Panc1 (cell line): Measurements from ENCODE around the gene CDC37. TPM values are rescaled to one million over a fixed set of nuclear protein-coding genes. Genes with fewer than 3 reads are reported as not detected.

Source experiments
- ATAC-seq: fragments of 200-7000 bp; cut with Tn5 transposase; 2 replicates; pipeline ENCODE4 v1.9.1; 2020; ENCODE audit warnings: mild to moderate bottlenecking, moderate library complexity
- BruUV-seq: library from RNA; stranded (reverse); fragments of 400-500 nt; replicated peaks from 2 replicates; lab custom pipeline; 2021; lab: Mats Ljungman, UMichigan
- CTCF ChIA-PET: fragments of 300-600 bp; sonication (Branson Sonifier 250); formaldehyde crosslinking; loops from one replicate; lab custom pipeline; 2022; ENCODE audit warnings: antibody characterized with exemption; lab: Charles Lee
- POLR2A ChIA-PET: fragments of 300-600 bp; sonication (Branson Sonifier 250); formaldehyde crosslinking; loops from one replicate; lab custom pipeline; 2022; ENCODE audit warnings: antibody characterized with exemption; lab: Charles Lee
- DNase-seq: peaks from one replicate; pipeline ENCODE4 v3.0.0-alpha.2; 2010; ENCODE audit warnings: low read depth, low spot score
- H3K27ac ChIP-seq: 2 replicates; pipeline ENCODE4 v1.5.1; 2011; ENCODE audit warnings: mild to moderate bottlenecking, low read length, inconsistent platforms
- H3K27me3 ChIP-seq: fragments of 200-500 bp; sonication (Bioruptor generic); 2 replicates; pipeline ENCODE4 v1.6.0; 2014; ENCODE audit warnings: low read length, inconsistent platforms; ENCODE audit not compliant: control insufficient read depth, insufficient read depth
- H3K36me3 ChIP-seq: fragments of 200-500 bp; sonication (Bioruptor generic); 2 replicates; pipeline ENCODE4 v1.5.1; 2014; ENCODE audit warnings: inconsistent platforms, mild to moderate bottlenecking, low read length, moderate library complexity; ENCODE audit not compliant: control insufficient read depth, insufficient read depth
- H3K4me1 ChIP-seq: 2 replicates; pipeline ENCODE4 v1.5.1; 2011; ENCODE audit warnings: inconsistent platforms, mild to moderate bottlenecking, low read length, moderate library complexity; ENCODE audit not compliant: control insufficient read depth, insufficient read depth
- H3K4me3 ChIP-seq, 2 experiments: 2 replicates each; pipeline ENCODE4 v1.5.1; 2011 to 2012; ENCODE audit warnings: low read depth in 2 of 2, low read length in 2 of 2, mild to moderate bottlenecking in 2 of 2, inconsistent platforms in 1 of 2, moderate library complexity in 1 of 2
- H3K9me3 ChIP-seq: fragments of 200-500 bp; sonication (Bioruptor generic); 2 replicates; pipeline ENCODE4 v1.5.1; 2014; ENCODE audit warnings: low read depth, mild to moderate bottlenecking, inconsistent platforms, low read length, moderate library complexity; ENCODE audit not compliant: control insufficient read depth, insufficient read depth
- POLR2AphosphoS5 ChIP-seq: IDR thresholded peaks from 2 replicates; pipeline ENCODE4 v1.6.1; 2012; ENCODE audit warnings: mild to moderate bottlenecking, low read depth, low read length, moderate library complexity
- REST ChIP-seq, 2 experiments: IDR thresholded peaks; 2 replicates each; pipeline ENCODE4 v1.6.1; 2011 to 2012; ENCODE audit warnings: low read depth in 2 of 2, control low read depth in 1 of 2, low read length in 1 of 2, mild to moderate bottlenecking in 1 of 2, moderate library complexity in 1 of 2; ENCODE audit not compliant: insufficient read depth in 1 of 2
- SIN3A ChIP-seq: IDR thresholded peaks from 2 replicates; pipeline ENCODE4 v1.6.1; 2012; ENCODE audit warnings: low read depth, mild to moderate bottlenecking, low read length, moderate library complexity, borderline replicate concordance; ENCODE audit not compliant: insufficient read depth
- TCF7L2 ChIP-seq: IDR thresholded peaks from 2 replicates; pipeline ENCODE4 v1.6.1; 2011; ENCODE audit warnings: mild to moderate bottlenecking, low read depth, low read length, inconsistent platforms
- in situ Hi-C: cut with HindIII; loops from 2 replicates; pipeline ENCODE4 v1.10.0; 2016; ENCODE audit warnings: low sequenced_read_pairs, low pct_unique_long_range_greater_than_20kb
- intact Hi-C: fragments of 100-400 bp; cut with micrococcal nuclease; formaldehyde crosslinking; loops from one replicate; pipeline ENCODE4 v1.10.0; 2022; ENCODE audit not compliant: unreplicated experiment
- total RNA-seq: library from RNA; stranded (reverse); gene quantifications from one replicate; pipeline ENCODE4 v1.2.1, GENCODE V29; 2021; ENCODE audit not compliant: unreplicated experiment
- TF ChIP-seq, protein P1 (sequence below): fragments of 450-650 bp; IDR thresholded peaks from 2 replicates; pipeline ENCODE4 v1.5.1; 2017; ENCODE audit warnings: mild to moderate bottlenecking

Gene CDC37
- total RNA-seq, 1 experiment from 2014 or later: 162 TPM

- TF ChIP-seq POLR2AphosphoS5: no peak
- TF ChIP-seq, protein P1, sequence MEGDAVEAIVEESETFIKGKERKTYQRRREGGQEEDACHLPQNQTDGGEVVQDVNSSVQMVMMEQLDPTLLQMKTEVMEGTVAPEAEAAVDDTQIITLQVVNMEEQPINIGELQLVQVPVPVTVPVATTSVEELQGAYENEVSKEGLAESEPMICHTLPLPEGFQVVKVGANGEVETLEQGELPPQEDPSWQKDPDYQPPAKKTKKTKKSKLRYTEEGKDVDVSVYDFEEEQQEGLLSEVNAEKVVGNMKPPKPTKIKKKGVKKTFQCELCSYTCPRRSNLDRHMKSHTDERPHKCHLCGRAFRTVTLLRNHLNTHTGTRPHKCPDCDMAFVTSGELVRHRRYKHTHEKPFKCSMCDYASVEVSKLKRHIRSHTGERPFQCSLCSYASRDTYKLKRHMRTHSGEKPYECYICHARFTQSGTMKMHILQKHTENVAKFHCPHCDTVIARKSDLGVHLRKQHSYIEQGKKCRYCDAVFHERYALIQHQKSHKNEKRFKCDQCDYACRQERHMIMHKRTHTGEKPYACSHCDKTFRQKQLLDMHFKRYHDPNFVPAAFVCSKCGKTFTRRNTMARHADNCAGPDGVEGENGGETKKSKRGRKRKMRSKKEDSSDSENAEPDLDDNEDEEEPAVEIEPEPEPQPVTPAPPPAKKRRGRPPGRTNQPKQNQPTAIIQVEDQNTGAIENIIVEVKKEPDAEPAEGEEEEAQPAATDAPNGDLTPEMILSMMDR: no peak
- no peak for TF ChIP-seq TCF7L2
- TF ChIP-seq SIN3A: no peak
- no peak for TF ChIP-seq REST (IDR thresholded peaks at IDR 0.05; ENCODE audit: insufficient read depth in 1 of 2, low read depth in 2 of 2, low read length in 1 of 2)
- peaks cover 2% of the 10 kb centered on the region; the same call in 1 of the 2 replicates for H3K36me3 ChIP-seq
- DNase-seq (no peak), ATAC-seq (no peak)
- ChIA-PET POLR2A (interaction anchor here (0.5 to 0.6 kb wide), 2 partner anchors 36 to 91 kb away, joined by 8 to 9 read pairs; no protein-coding TSS in a partner anchor), CTCF (interaction anchor here (0.7 kb wide), 1 partner anchor 10 kb away, joined by 4 read pairs; no protein-coding TSS in a partner anchor)
- intact Hi-C loops (no loop called here), in situ Hi-C loops (no loop called here)
- peaks cover 7% of the 10 kb centered on the region; the same call in 1 of the 2 replicates for H3K4me1 ChIP-seq
- H3K27me3 ChIP-seq: no peaks in the 10 kb centered on the region
- no peak overlapping the region for H3K27ac ChIP-seq
- no peak overlapping the region for H3K4me3 ChIP-seq
- no peaks in the 10 kb centered on the region for H3K9me3 ChIP-seq
- no TSS peak for BruUV-seq
Observed at GRCh38 chr19:10406191-10406590, 2.8 kb upstream of the CDC37 start.

DNA sequence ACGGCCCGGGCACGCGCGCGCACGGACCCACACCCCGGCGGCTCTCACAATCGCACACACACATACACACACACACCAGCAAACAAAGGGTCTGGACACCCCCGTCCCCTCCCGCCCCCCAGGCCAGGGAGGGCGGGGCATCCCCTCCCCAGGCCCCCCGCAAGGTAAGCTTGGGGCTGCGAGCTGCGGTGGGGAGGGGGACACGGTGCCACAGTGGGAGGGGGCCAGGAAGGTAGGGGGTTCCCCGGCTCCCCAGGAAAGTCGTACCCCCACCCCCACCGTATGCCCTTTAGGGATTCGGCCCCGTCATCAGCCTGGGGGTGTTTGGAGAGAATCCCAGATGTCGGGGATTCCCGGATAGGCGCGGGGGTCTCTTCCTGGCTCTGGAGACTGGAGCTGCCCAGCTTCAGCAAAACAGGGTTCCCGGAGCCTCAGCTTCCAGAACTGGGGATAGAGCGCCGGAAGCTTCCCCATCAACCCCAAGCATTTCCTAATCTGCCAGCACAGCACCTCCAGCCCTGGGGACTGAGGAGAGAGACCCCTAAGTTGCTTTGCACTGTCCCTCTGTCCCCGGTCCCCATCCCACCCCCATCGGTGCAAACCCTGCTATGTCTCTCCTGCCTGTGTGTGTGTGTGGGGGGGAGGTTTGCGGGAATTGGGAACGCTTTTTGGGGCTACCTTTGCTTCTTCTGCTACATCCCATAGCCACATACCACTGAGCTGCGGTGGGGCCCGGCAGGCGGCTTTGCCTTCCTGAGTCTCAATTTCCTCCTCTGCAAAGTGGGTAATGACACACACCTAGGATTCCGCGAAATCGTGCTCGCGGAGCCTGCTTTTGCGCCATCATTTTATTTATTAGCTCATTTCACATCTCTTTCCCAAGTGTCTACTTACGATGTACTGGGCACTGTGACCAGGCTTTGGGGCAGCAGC, 1.8 kb upstream of the CDC37 start:
- H3K27ac ChIP-seq: no peak overlapping the region
- TF ChIP-seq REST (IDR thresholded peaks at IDR 0.05; ENCODE audit: insufficient read depth in 1 of 2, low read depth in 2 of 2, low read length in 1 of 2) (no peak), POLR2AphosphoS5 (no peak), TCF7L2 (no peak), SIN3A (no peak)
- TF ChIP-seq, protein P1: no peak
- ATAC-seq (no peak), DNase-seq (no peak)
- peak overlapping the region; percentile 79 to 99 for H3K4me3 ChIP-seq
- no peaks in the 10 kb centered on the region for H3K9me3 ChIP-seq
- intact Hi-C loops (no loop called here), in situ Hi-C loops (no loop called here)
- BruUV-seq: no TSS peak
- ChIA-PET POLR2A (interaction anchor here (0.6 kb wide), 1 partner anchor 35 kb away, joined by 8 read pairs; no protein-coding TSS in a partner anchor), CTCF (interaction anchor here (0.5 to 1.3 kb wide), 5 partner anchors 10 to 60 kb away, joined by 3 to 4 read pairs (median 3); no protein-coding TSS in a partner anchor)
- H3K27me3 ChIP-seq: no peaks in the 10 kb centered on the region
- peaks cover 2% of the 10 kb centered on the region for H3K36me3 ChIP-seq
- peaks cover 9% of the 10 kb centered on the region; the same call in 1 of the 2 replicates for H3K4me1 ChIP-seq
